HG02973 (cell line): ENCODE results near the gene MYO15B.

Experiments
- ATAC-seq: cut with Tn5 transposase; IDR thresholded peaks from one replicate; pipeline ENCODE4 v1.9.1; 2021; ENCODE audit warnings: moderate library complexity; ENCODE audit not compliant: unreplicated experiment

Gene MYO15B

DNA sequence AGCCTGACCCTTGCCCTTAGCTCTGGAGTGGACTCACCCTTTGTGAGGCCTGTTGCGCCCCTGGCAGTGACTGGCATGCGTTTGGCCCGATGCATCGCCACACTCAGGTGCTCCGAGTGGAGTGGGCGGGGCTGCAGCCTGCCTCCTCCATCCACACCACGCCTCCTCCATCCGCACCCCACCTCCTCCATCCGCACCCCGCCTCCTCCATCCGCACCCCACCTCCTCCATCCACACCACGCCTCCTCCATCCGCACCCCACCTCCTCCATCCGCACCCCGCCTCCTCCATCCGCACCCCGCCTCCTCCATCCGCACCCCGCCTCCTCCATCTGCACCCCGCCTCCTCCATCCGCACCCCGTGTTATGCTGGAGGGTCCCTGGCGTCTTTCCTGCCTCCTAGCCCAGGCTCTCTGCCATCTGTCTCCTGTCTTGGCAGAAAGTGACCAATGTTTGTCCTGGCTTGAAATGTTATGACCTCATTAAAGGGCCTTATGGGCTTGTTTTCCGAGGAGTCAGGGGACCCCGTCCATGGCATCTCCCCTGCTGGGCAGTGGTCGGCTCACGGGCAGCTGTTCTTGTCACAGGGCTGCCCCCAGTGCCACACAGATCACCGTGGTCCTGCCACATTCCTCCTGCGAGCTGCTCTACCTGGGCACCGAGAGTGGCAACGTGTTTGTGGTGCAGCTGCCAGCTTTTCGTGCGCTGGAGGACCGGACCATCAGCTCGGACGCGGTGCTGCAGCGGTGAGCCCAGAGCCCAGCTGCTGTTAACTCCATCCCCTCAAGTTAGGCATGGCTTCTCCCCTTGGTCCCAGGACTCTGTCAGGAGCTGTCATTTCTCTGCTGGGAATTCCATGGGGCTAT is 28.7 kb upstream of the MYO15B start:
- ATAC-seq, result no peak

DNA sequence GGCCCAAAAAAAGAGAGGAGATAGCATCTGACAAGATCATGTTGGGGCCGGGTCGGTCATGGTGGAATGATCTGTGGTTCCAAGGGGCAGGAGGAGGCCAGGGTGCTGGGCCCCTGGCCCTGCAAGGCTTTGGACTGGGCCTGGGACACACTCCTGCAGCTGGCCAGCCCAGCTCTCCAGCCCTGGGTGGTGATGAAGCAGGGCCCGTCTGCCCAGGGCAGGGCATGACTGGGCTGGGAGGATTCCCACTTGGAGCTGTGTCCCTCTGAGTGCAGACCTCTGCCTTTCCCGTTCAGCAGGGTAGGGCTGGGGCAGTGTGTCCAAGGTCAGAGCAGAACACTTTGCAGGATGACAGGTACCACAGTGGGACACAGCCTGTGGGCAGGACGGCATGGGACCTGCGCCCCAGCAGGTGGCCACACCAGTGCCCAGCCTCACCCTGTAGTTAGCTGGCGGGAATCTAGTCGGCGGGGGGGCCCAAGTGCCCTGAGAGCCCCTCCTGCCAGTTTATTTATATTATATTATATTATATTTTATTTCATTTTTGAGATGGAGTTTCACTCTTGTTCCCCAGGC is 27.6 kb upstream of the MYO15B start:
- no peak for ATAC-seq

DNA sequence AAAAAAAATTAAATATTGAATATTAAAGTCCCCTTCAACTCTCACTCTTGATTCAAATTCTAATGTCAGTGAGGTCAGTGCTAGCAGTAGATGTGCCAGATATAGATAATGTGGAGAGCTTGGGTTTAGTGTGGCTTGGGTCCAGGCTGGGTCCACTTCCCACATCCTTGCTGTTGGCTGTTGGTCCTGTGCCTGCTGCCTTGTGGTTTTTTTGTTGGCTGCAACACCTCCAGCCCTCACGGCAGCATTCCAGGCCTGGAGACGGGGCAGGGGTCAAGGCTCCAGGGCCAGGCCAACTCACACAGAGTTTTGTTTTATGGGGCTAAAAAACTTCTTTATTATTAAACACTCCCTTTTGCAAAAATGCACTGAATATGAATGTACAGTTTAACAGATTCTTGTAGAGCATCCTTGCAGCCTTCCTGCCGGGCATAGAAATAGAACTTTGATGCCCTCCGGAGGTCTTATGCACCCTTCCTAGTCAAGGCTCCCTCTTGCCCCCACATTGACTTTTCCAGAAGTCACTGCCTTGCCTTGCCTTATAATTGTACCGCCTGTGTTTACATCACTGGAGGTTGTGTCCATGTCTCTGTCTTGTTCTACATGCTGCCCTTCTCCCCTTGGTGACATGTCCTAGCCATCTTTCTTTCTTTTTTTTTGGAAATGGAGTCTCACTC is 25.5 kb upstream of the MYO15B start:
- no peak for ATAC-seq

DNA sequence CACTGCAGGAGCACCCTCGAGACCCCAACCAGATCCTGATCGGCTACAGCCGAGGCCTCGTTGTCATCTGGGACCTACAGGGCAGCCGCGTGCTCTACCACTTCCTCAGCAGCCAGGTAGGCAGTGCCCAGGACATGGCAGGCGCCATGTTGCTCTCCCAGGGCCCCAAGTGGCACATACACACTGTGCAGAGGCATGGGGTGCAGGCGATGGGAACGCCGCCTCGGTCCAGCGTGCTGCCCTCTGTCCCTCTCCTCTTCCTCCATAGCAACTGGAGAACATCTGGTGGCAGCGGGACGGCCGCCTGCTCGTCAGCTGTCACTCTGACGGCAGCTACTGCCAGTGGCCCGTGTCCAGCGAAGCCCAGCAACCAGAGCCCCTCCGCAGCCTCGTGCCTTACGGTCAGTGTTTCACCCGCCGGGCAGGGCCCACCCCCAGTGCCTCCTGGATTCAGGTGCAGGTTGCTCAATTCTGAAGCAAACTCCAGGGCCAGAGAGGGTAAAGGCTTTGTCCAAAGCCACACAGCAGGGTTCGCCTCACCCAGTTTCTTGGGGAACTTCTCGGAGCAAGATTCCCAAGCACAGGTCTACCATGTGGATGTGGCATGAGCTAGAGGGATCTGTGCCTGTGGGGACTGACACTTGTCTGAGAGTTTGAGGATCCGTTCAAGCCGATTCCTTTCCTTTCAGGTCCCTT is 24.4 kb upstream of the MYO15B start:
- ATAC-seq, result no peak

DNA sequence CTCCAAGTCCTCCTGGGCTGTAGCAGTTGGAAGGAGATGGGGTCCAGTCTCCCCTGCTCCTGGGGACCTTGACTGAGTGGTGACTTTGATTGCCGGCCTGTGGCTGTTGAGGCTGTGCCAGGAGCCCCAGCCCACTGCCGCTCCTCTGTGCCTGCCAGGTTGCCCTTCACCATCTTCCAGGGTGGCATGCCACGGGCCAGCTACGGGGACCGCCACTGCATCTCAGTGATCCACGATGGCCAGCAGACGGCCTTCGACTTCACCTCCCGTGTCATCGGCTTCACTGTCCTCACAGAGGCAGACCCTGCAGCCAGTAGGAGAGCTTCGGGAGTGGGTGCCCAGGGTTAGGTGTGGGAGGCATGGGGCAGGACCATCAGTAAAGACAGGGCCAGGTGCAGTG is 23.4 kb upstream of the MYO15B start:
- no peak for ATAC-seq

DNA sequence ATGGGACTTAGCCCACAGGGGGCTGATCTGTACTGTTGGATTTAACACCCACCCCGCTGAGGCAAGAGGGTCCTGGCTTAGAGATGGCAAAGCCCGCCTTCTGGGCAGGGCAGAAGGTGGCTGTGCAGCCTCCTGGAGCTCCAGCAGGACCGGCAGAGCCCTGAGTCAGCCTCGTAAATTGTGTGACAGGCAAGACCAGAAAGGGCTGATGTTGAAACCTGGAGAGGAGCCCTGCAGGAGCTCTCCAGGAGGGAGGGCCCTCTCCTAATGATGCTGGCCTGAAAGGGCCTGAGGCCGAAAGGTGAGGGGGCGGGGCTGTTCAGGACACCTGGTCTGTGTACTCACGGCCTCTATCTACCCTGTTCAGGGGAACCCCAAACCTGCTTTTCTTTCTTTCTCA is 22.5 kb upstream of the MYO15B start:
- ATAC-seq, result no peak

DNA sequence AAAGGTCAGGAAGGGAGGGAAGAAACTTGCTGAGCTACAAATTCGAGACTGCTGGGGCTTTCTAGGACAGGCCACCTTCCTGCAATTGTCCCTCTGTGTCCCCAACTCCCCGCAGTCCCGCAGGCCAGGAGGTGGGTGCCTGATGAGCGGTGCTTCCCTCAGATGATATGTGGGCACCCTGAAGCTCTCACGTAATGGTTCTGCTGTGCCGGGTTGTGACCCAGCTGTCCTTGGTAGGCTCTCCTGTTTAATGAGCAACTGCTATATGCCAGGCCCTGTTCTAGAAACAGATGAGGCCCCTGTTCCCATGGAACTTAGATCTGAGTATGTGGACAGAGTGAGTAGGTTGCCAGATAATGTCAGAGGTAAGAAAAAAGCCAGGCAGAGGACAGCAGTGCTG is 22.0 kb upstream of the MYO15B start:
- ATAC-seq, result no peak

DNA sequence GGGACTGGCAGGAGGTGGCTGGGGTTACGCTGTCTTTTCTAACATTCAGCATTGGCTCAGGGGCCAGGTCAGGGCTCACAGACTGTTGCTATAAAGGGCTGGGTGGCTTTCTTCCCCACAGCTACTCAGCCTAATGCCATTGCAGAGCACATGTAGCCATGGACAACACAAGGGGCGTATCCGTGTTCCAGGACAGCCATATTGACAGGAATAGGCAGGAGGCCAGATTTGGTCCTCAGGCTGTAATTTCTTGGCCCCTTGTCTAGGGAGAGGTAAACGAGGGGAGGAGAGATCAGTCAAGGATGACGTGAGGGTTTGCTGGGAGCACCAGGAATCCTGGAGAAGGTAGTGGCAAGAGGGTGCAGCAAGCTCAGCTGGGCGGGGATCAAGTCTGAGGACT is 21.2 kb upstream of the MYO15B start:
- no peak for ATAC-seq

DNA sequence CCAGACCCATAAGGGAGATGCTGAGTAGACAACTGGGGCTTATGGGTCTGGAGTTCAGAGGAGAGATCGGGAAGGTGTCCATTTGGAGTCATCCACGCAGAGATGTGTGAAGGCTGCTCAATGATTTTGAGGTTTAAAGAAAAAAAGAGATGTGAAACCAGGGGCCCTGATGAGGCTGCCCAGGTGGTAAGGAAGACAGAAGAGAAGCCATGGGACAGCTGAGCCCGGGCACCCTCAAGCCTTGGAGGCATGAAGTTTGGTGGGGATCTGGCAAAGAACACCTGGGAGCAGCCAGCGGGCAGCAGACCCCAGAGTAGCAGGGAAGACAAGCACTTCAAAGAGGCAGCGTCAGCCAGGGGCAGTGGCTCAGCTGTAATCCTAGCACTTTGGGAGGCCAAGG is 20.8 kb upstream of the MYO15B start:
- ATAC-seq, result no peak

DNA sequence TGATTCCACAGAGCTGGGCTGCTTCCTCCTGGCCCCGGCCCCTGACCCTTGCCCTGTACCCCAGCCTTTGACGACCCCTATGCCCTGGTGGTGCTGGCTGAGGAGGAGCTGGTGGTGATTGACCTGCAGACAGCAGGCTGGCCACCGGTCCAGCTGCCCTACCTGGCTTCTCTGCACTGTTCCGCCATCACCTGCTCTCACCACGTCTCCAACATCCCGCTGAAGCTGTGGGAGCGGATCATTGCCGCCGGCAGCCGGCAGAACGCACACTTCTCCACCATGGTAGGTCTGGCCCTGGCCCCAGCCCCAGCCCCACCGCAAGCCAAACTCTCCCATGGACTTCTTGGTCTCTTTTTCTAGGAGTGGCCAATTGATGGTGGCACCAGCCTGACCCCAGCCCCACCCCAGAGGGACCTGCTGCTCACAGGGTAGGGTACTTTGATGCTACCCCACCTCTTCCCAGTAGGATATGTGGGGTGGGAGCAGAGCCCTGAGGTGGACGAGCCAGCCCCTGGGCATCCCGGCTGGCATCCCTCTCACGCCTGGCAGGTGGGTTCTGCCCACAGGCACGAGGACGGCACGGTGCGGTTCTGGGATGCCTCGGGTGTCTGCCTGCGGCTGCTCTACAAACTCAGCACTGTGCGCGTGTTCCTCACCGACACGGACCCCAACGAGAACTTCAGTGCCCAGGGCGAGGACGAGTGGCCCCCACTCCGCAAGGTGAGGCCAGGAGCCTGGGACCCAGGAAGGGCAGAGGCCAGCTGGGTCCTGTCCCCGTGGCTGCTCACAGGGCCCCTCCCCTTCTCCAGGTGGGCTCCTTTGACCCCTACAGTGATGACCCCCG is 19.0 kb upstream of the MYO15B start:
- no peak for ATAC-seq

DNA sequence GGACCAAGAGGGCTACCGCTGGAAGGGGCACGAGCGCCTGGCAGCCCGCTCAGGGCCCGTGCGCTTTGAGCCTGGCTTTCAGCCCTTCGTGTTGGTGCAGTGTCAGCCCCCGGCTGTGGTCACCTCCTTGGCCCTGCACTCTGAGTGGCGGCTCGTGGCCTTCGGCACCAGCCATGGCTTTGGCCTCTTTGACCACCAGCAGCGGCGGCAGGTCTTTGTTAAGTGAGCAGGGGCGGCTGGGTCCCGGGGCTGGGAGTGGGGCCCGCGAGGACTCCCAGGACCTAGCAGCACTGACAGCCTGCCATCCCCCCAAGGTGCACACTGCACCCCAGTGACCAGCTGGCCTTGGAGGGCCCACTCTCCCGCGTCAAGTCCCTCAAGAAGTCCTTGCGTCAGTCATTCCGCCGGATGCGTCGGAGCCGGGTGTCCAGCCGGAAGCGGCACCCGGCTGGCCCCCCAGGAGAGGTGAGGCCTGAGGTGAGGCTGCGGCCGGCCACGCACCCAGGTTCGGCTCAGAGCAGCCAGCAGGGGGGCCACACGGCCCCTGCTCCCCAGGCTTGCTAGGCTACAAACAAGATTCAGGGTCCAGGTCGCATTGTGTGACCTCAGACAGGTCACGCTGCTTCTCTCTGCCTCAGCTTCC is 17.4 kb upstream of the MYO15B start:
- no peak for ATAC-seq

DNA sequence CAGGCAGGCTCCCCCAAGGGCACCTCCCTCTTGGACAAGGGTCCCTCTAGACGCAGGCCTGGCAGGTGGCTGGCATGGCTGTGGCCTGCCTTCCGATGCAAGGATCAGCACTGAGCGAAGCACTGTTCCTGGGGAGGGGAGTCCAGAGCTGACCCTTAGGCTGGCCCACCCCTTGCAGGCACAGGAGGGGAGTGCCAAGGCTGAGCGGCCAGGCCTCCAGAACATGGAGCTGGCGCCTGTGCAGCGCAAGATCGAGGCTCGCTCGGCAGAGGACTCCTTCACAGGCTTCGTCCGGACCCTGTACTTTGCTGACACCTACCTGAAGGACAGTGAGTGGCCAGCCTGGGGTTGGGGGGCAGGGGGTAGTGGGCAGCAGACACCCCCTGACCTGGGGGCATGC is 16.8 kb upstream of the MYO15B start:
- ATAC-seq, result no peak

DNA sequence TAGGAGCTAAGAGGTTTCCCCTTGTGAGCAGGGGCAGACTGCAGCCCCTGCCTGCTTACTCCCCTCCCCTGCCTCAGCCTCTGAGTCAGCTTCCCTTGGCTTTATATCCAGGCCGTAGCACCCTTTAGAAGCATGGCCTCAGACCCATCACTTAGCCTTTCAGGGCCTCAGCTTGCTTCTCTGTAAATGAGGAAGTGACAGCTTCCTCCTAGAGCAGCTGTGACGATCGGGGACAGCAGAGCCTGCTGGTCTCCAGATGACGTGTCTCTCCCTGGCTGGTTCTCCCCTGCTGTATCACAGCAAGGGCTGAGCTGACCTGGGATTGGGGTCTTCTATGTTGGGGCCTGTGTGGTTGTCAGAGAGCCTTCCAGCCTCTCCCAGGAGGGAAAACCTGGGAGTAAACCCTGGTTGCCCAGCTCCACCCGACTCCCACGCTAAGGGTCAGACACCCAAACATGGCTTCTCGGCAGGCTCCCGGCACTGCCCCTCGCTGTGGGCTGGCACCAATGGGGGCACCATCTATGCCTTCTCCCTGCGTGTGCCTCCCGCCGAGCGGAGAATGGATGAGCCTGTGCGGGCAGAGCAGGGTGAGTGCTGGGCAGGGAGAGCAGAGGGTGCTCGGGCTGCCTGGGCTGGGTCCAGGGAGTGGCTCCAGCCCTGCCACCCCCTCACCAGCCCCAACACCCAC is 16.3 kb upstream of the MYO15B start:
- no peak for ATAC-seq

DNA sequence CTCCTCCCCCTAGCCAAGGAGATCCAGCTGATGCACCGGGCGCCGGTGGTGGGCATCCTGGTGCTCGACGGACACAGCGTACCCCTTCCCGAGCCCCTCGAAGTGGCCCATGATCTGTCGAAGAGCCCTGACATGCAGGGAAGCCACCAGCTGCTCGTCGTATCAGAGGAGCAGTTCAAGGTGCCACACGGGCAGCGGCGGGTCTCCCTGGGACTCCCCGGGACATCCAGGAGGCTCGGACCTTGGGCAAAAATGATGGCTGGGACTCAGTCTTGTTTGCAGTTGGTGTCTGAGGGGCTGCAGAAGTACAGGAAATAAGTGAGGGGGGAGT is 15.8 kb upstream of the MYO15B start:
- ATAC-seq, result no peak

DNA sequence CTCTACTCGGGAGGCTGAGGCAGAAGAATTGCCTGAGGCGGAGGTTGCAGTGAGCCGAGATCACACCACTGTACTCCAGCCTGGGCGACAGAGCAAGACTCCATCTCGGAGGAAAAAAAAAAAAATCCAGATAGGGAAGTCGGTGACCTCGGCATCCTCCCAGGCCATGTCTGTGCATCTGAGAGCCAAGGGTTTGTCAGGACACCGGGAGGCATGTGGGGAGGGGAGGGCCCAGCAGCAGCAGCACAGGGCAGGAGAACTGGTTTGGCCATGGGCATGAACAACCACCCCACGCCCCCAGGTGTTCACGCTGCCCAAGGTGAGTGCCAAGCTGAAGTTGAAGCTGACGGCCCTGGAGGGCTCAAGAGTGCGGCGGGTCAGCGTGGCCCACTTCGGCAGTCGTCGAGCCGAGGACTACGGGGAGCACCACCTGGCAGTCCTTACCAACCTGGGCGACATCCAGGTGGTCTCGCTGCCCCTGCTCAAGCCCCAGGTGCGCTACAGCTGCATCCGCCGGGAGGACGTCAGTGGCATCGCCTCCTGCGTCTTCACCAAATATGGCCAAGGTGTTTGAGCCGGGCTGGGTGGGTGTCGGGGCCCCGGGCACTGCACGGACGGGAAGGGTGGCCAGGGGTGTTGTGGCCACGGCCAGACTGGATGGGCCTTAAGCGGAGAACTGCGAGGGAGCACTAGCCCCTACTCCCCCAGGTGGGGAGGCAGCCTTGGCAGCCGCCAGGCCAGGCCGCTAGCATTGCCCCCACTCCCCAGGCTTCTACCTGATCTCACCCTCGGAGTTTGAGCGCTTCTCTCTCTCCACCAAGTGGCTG is 14.7 kb upstream of the MYO15B start:
- no peak for ATAC-seq

DNA sequence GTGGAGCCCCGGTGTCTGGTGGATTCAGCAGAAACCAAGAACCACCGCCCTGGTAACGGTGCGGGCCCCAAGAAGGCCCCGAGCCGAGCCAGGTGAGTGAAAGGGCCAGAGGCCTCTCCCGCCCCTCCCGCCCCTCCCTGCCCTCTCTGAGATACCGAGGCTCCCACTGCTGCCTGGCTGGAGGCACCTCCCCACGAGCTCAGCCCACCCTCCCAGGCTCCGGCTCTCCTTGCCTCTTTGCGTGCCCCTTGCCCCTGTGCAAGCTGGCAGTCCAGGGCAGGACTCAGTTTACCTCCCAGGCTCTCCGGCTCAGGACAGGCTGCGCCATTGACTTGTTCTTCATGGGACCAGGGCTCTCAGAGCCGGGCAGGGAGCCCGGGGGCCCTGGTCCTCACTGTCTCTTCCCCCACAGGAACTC is 14.1 kb upstream of the MYO15B start:
- no peak for ATAC-seq

DNA sequence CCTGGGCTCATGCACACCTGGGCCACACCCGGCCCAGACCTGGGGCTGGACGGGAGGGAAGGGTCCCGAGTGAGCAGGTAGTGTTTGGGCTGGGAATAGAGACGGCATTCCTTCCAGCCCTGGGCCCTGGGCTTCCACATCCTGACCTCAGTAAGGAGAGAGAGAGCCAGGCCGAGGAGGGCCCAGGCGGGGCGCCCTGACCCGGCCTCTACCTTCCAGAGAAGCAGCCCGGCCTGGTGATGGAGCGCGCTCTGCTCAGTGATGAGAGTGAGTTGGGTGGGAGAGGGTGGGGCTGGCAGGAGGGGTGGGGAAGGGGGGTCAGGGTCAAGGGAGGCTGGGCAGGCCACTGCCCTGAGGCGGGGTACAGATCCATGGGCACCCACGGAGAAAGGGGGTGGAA is 13.6 kb upstream of the MYO15B start:
- no peak for ATAC-seq

DNA sequence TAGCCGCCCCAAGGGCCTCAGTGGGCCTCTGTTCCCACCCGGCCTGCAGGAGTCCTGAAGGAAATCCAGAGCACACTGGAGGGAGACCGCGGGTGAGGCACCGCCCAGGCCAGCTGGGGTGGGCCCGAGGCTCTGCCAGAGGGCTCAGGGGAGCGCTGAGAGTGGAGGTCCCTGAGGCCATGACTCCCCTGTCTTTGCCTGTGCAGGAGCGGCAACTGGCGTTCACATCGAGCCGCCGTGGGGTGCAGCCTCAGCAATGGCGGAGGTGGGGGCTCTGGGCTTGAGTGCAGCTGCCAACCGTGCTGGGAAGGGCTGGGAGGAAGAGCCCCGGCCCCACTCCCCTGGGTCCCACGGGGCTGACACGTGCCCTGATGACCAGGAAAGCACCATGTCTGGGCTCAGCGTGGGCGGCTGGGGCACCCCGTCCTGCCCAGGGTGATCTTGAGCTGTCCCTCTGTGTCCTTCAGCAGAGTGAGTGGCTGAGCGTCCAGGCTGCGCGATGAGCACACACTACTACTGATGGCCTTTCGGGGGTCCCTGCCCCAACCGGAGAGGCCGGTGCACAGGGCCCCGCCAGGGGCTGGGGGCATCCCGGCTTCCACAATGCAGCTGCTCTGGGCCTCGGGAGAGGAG is 13.1 kb upstream of the MYO15B start:
- ATAC-seq, result no peak
